Ecto neural progenitor cell (in vitro differentiated cells): ENCODE data around the gene OSM.
"Not testable (repeated sequence)": the region's sequence is repeated elsewhere in the genome, so short reads cannot be mapped to it uniquely, and the experiment has no call there.

ENCODE experiments used
- DNase-seq: peaks from one replicate; pipeline ENCODE4 v3.0.0-alpha.2; 2018; ENCODE audit warnings: low spot score

Gene OSM

GRCh38 chr22:30225220-30225927 lies 41.3 kb downstream of the OSM start:
- DNase-seq, result no peak

GRCh38 chr22:30224161-30224857 lies 42.3 kb downstream of the OSM start:
- no peak for DNase-seq

- DNase-seq, result no peak
Measured at GRCh38 chr22:30223303-30223702, 43.3 kb downstream of the OSM start.

- no peak for DNase-seq
Measured at GRCh38 chr22:30222321-30222720, 44.3 kb downstream of the OSM start.

- DNase-seq, result no peak
Measured at GRCh38 chr22:30221121-30221992, 45.3 kb downstream of the OSM start.

GRCh38 chr22:30220338-30221012 lies 46.2 kb downstream of the OSM start:
- no peak for DNase-seq

GRCh38 chr22:30219668-30220278 lies 46.9 kb downstream of the OSM start:
- DNase-seq, result no peak

GRCh38 chr22:30219049-30219654 lies 47.5 kb downstream of the OSM start:
- DNase-seq, result no peak

- no peak for DNase-seq
Measured at GRCh38 chr22:30217698-30218560, 48.7 kb downstream of the OSM start.

- DNase-seq, result no peak
Measured at GRCh38 chr22:30216710-30217109, 49.9 kb downstream of the OSM start.

GRCh38 chr22:30216272-30216671 lies 50.4 kb downstream of the OSM start:
- not testable (repeated sequence) for DNase-seq

- no peak for DNase-seq
Measured at GRCh38 chr22:30214703-30215407, 51.8 kb downstream of the OSM start.

GRCh38 chr22:30212996-30213441 lies 53.6 kb downstream of the OSM start:
- no peak for DNase-seq
